Measurements from ENCODE around the gene HOXA5.

HOXA5 gene

DNA sequence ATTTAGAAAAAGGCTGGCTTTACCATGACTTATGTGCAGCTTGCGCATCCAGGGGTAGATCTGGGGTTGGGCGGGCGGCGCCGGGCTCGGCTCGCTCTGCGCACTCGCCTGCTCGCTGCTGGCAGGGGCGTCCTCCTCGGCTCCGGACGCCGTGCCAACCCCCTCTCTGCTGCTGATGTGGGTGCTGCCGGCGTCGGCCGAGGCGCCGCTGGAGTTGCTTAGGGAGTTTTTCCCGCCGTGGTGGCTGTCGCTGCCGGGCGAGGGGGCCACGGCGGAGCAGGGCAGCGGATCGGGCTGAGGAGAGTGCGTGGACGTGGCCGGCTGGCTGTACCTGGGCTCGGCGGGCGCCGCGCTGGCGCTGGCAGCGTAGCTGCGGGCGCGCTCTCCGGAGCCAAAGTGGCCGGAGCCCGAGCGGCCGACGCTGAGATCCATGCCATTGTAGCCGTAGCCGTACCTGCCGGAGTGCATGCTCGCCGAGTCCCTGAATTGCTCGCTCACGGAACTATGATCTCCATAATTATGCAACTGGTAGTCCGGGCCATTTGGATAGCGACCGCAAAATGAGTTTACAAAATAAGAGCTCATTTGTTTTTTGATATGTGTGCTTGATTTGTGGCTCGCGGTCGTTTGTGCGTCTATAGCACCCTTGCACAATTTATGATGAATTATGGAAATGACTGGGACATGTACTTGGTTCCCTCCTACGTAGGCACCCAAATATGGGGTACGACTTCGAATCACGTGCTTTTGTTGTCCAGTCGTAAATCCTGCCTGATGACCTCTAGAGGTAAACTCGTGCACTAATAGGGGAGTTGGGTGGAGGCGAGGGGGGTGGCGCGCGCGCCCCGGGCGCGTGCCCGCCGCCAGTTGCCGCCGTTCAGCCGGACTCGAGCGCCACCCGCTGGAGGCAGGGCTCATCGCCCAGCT, at the start of gene HOXA5:
HOXA5 (minus strand) TSS at position 659 of the 927 bp plus-strand sequence; CDS start at position 585, 74 bp downstream.
- no peak for DNase-seq (ENCODE audit: low spot score)
- TF ChIP-seq, protein P1, sequence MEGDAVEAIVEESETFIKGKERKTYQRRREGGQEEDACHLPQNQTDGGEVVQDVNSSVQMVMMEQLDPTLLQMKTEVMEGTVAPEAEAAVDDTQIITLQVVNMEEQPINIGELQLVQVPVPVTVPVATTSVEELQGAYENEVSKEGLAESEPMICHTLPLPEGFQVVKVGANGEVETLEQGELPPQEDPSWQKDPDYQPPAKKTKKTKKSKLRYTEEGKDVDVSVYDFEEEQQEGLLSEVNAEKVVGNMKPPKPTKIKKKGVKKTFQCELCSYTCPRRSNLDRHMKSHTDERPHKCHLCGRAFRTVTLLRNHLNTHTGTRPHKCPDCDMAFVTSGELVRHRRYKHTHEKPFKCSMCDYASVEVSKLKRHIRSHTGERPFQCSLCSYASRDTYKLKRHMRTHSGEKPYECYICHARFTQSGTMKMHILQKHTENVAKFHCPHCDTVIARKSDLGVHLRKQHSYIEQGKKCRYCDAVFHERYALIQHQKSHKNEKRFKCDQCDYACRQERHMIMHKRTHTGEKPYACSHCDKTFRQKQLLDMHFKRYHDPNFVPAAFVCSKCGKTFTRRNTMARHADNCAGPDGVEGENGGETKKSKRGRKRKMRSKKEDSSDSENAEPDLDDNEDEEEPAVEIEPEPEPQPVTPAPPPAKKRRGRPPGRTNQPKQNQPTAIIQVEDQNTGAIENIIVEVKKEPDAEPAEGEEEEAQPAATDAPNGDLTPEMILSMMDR (IDR thresholded peaks at IDR 0.05; ENCODE audit: extremely low read depth, missing control alignments), result no peak

DNA sequence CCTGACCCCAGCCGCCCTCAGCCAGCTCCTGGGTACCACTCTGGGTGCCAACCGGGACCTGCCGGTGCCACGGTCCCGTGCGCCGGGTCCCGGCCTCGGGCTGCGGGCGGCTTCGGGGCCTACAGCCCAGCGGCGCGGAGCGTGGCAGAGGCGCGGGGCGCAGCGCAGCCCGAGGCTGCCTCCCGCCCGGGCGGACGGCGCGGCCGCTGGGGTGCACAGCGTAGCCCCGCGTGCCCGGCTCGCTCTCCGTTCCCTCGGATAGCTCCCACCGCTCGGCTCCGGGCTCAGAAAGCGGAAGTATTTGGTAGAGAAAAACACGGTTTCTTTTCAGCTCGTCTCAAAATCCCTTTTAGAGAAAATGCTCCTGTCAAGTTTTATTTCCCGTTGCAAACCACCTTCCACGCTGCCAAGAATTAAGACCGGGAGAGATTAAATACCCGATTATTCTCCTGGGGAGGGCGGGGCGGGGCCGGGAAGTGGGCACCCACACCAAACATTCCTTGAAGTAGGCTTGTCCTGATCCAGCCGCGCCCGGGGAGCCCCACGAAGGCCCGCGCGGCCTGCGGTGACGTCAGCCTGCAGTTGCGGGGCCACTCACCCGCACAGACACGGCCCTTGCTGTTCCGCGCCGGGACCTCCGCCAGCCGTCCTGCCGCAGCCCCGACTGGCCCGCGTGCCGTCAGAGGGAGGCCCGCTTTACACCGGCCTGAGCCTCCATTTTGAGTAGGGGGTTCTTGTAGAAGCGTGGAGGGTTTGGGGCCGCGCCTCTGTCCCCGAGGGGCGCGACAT, 49.3 kb upstream of the HOXA5 start:
- TF ChIP-seq, protein P1 (IDR thresholded peaks at IDR 0.05; ENCODE audit: extremely low read depth, missing control alignments), result no peak
- DNase-seq (ENCODE audit: low spot score), result no peak

DNA sequence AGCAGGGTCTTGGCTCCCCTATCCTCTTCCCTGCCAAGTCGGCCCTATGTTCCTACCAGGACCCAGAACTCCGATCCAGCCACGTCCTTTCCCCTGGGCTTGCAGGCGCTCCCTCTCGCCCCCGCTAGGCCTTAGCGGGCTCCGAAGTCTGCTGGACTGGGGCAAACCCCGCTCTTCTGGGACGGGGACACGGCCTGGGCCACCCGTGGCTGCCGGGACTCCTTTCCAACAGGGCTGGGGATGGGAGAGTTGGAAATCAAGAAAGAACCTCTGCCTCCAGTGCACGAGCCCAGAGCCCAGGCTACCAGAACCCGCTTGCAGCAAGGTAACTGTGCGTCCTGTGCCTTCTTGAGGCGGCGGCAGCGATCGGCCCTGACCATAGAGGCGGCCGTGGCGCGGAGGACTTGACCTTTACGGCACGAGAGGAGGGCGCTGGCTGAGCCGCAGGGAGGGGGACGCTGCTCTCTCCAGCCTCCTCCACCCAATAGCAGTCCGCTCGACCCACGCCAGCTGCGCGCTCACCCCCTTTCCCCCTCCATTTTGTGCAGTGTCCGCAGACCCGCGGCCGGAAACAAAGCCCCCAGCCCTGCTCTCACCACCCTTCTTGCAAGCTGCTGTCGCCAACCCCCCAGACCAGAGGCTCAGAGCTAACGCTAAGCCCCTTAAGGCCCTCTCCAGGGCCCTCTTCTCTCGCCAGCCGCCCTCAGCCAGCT, 48.5 kb upstream of the HOXA5 start:
- TF ChIP-seq, protein P1 (IDR thresholded peaks at IDR 0.05; ENCODE audit: extremely low read depth, missing control alignments), result no peak
- no peak for DNase-seq (ENCODE audit: low spot score)

DNA sequence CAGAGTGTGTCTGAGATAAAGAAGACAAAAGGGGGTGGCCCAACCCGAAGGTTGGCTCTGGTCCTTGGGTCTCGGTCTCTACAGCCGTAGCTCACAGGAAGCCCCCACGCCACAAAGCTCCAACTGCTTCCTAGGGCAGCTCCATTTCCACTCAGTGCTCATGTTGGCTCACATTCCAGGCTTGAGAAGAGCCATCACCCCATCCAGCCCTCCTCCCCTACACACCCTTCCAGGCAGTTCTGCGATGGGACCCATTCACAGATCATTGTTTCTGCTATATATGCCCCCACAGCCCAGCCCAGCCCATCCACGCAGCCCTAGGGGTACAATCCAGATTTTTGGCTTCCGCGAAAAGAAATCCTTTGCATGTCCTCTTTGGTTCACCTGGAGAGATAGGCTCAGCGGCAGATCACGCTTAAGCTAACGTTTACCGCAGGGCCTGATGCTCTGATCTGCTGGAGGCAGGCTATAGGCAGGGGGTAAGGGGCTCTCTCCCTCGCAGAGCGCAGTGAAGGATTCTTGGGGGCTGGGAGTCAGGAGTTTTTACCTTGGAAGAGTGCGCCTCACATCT, 47.8 kb upstream of the HOXA5 start:
- TF ChIP-seq, protein P1 (IDR thresholded peaks at IDR 0.05; ENCODE audit: extremely low read depth, missing control alignments), result no peak

DNA sequence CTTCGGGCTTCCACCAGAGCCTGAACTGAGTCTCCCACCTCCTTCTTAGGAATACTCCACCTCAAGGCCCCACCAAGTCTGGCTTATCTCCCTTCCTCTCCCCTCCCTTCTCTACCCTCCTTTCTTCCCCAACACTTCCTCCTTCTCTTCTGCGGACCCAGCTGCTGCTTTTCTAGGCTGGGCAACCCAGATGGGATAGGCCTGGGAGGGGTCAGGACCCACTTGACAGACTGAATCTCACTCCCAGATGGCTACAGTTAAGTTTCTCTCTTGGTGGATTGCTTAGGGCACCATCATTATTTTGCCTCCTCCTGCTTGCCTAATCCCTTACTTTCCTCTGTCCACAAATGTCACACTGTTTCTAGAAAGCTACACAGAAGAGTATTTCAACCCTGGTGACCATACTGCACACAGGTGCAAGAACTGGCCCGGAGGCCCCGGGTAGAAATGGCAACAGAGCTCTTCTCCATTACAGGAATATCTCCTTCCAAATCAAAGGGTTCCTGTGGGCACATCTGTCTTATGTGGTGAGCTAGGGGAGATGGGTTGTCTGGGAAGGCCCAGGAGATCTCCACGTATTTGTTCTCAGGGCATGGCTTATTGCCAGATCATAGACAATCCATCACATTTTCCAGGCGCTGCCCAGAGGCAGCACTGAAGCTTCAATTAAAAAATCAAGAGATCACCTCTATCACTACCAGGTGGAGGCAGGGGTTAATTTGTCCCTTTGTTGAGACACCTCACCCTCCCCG, 46.7 kb upstream of the HOXA5 start:
- no peak for DNase-seq (ENCODE audit: low spot score)
- TF ChIP-seq, protein P1 (IDR thresholded peaks at IDR 0.05; ENCODE audit: extremely low read depth, missing control alignments), result no peak

More for the DNA sequence above, 47.8 kb upstream of the HOXA5 start:
- DNase-seq (ENCODE audit: low spot score), result no peak

DNA sequence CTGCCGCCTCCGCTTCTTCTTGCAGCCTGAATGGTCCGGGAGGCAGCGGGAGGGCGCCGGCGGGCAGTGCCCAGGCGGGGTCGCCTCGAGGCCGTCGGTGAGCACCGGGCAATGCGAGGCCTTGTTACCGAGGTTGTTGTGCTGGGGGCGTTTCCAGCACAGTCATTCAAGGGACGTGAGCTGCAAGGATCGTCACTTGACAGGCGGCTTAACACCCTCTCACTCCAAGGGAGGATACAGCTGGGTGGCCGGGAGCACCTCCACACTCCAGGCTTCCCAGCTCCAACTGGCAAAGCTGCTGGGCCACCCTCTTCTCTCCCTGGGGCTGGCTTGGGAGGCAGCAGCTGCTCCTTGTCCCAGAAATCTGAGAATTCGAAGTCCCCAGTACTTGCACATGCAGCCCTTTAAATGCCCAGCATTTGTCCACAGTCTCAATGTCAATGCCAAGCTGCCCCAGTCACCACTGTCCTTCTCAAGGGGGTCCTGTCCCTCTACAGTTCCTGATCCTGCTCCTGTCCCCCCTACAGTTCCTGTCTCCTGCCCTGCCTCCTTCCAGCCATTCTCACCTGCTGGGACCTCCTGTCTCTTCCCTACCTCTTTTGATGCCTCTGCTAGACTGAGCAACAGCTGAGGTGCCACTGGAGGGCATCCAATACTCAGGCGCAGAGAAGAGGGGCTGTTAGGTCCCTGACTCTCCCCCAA, 46.0 kb upstream of the HOXA5 start:
- DNase-seq (ENCODE audit: low spot score), result no peak
- TF ChIP-seq, protein P1 (IDR thresholded peaks at IDR 0.05; ENCODE audit: extremely low read depth, missing control alignments), result no peak
